ENCODE measurements around the gene PRXL2B.

PRXL2B gene

DNA sequence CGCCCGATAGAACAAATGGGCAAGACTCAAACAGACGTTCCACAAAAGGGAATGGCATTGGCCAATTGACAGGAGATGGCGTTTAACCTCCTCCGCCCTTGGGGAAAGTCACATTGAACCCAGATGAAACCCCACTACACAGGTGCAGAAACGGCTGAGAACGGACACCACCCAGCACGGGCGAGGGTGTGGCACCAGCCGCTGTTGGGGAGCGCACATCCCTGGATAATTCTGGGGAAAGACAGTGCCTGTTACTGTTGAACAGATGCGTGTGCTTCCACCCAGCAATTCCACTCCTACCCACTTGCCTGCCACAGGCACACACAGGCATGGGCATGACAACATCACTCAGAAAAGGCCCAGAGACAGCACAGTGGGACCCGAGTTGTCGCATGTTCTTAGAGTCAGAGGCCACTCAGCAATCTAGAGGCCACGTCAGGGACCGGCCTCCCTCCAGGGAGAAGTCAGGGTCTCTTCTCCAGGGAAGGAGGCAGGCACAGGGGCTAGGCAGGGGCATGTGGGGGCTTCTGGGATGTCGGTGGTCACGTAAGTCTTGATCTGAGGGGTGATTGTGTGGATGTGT lies 15.2 kb downstream of the PRXL2B start:
- no peak for DNase-seq

GRCh38 chr1:2602311-2602835 lies 15.8 kb downstream of the PRXL2B start:
- DNase-seq = no peak

GRCh38 chr1:2602866-2603520 lies 16.4 kb downstream of the PRXL2B start:
- no peak for DNase-seq

- DNase-seq = no peak
These were observed 17.1 kb downstream of the PRXL2B start for GRCh38 chr1:2603521-2604155.

- DNase-seq = no peak
These were observed 17.7 kb downstream of the PRXL2B start for GRCh38 chr1:2604156-2604843.

DNA sequence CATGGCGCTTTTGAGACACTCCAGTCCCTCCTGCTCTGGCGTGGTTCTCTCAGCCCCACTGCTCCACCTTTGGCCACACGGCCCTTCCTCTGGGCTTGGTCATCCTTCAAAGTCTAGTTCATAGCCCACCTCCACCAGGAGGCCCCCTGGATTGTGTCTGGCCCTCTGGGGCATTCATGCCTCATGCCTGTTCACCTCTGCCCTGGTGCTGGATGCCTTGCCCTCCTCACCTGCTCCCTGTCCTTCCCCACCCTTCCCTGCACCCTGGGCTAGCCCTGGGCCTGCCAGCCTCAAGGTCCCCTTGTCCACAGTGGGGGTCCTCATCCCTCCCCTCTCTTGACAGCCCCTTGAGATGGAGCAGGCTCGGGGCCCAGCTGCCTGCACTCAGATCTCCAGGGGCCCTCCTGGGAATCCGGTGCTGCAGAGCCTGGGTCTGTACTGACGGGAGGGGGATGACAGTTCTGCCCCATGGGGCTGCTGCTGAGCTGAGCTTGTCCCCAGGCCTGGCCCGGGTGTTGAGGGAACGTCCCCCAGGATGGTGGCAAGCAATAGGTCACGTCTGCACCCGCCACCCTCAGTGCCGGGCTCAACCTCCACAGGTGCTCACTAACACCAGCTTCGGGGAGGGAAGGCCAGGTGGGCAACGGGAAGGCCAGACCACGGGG lies 18.4 kb downstream of the PRXL2B start:
- no peak for DNase-seq

GRCh38 chr1:2605509-2606395 lies 19.2 kb downstream of the PRXL2B start:
- no peak for DNase-seq

- no peak for DNase-seq
These were observed 19.9 kb downstream of the PRXL2B start for GRCh38 chr1:2606396-2606880.

- DNase-seq = no peak
These were observed 20.5 kb downstream of the PRXL2B start for GRCh38 chr1:2606881-2607621.

DNA sequence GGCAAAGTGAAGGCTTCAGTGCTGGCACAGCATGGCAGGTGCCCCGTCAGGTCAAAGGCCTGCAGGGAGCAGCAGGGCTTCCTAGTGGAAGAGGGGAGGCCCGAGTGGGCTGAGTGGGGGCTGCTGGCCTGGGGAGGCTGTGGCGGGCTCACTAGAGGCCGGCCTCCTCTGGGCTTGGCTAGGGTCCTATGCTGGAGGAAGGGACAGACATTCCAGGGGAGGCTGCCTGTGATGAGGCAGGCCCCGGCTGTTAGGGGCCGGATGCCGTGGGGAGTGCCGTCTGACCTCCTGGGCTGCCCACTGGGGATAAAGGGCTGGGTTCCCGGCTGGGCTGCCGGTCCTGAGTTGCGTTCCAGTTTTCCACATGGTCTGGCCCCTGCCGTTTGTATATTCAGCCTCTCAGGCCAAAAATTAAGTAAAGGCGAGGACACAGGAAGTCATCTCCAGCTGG lies 21.1 kb downstream of the PRXL2B start:
- no peak for DNase-seq

- no peak for DNase-seq
These were observed 22.9 kb downstream of the PRXL2B start for GRCh38 chr1:2609319-2610035.

GRCh38 chr1:2610036-2610959 lies 23.7 kb downstream of the PRXL2B start:
- DNase-seq = no peak

- no peak for DNase-seq
These were observed 24.5 kb downstream of the PRXL2B start for GRCh38 chr1:2611031-2611501.

DNA sequence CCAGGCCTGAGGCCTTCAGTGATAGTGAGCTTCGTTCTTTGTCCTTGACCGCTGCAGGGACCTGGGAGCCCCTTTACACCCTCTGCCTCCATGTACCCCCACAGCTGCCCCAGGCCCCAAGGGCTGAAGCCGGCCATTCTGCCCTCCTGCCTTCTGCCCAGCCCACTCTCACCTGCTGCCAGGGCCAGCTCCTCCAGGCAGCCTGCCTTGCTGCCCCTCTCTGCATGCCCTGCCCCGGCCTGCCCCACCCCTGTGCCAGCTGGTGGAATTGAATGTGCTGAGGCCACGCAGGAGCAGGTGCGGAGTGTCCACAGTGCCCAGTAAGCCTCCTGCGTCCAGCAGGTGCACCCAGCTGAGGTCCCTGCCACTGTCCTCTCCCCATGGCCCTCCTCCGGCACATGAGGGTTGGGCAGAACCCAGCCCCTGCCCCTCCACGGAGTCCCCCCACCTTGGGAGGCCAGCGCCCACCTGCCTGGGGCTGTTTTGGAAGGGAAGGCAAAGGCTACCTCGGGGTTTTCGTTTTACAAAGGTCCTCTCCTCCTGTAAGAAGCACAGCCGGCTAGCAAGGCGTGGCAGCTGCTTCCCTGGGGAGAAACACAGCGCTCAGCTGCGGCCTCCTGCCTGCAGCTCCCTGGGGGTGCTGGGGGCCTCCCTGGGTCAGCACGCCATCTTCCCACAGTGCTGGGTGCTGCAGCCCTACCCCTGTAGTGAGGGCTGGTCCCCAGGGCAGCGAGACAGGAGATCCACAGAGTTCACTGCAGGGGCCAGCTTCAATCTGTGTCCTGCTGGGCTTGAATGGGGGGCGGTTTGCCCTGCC lies 25.3 kb downstream of the PRXL2B start:
- no peak for DNase-seq

DNA sequence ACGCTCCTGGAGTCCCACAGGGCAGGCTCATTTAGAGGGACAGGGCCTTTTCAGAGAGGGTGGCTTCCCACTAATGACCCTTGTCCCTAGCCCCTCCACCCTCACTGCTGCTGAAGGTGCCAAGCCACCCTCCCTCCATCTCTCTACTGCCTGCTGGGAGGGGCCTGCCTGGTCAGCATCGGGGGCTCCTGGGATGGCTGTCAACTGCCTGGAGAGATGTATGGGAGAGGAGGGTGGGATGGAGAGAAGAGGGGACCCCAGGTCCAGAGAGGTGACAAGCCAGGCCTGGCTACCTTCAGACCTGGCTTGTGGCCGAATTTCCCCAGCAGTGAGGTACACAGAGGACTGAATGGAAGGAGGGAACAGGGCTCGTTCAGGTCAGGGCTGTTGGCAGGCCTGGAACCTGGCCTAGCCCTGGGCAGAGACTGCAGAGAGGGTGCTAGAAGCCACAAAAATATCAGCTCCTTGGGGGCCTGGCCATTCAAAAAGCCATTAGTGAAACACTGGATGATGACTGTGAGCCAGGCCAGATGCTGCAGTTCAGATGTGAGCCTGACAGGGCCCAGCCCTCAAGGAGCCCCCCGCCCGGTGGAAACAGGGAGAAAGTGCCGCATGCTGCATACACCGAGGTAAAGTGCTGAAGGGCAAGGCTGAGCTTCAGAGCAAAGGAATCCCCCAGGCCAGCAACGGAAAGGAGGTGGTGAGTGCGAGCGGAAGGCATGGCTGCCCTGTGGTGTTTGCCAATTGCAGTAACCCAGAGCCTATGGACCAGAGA lies 26.2 kb downstream of the PRXL2B start:
- DNase-seq = no peak

GRCh38 chr1:2614145-2614544 lies 27.6 kb downstream of the PRXL2B start:
- DNase-seq = no peak

- no peak for DNase-seq
These were observed 31.4 kb downstream of the PRXL2B start for GRCh38 chr1:2617971-2618470.
